NCI-H1417 treated with DMSO at 0.1 percent for 48 hours (cell line): ENCODE measurements around the gene FRRS1.
A peak's percentile ranks its signal among the peaks of the same experiment; 100 is the strongest.
"Not testable (repeated sequence)": the region's sequence is repeated elsewhere in the genome, so short reads cannot be mapped to it uniquely, and the experiment has no call there.

Source experiments
- DNase-seq: peaks from one replicate; lab custom pipeline; 2025; lab: John Stamatoyannopoulos, UW

The FRRS1 gene, protein sequence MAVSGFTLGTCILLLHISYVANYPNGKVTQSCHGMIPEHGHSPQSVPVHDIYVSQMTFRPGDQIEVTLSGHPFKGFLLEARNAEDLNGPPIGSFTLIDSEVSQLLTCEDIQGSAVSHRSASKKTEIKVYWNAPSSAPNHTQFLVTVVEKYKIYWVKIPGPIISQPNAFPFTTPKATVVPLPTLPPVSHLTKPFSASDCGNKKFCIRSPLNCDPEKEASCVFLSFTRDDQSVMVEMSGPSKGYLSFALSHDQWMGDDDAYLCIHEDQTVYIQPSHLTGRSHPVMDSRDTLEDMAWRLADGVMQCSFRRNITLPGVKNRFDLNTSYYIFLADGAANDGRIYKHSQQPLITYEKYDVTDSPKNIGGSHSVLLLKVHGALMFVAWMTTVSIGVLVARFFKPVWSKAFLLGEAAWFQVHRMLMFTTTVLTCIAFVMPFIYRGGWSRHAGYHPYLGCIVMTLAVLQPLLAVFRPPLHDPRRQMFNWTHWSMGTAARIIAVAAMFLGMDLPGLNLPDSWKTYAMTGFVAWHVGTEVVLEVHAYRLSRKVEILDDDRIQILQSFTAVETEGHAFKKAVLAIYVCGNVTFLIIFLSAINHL

DNA sequence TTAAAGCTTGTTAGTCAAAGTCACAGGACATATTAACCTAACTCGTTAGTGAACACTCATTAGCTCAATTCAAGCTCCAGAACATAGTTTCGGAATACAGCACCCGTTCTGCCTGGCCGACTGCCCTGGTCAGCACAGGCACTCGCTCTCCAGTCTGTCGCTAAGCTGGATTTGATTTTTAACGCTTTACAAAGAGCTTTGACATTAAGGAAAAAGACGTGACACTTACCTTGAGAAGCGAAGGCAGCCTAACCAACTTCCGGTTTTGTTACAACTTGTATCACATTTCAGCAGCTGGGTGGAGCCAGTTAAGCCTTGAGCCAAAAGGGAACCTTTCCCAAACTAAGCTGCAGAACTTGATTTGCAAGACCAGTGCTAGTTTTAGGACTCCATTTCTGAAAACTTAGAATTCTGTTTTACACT lies at the start of gene FRRS1:
TSS of gene FRRS1 (minus strand) at position 258 of the 423 bp plus-strand sequence. CDS start 17,867 bp downstream, outside the sequence.
- DNase-seq = peak; percentile 2

DNA sequence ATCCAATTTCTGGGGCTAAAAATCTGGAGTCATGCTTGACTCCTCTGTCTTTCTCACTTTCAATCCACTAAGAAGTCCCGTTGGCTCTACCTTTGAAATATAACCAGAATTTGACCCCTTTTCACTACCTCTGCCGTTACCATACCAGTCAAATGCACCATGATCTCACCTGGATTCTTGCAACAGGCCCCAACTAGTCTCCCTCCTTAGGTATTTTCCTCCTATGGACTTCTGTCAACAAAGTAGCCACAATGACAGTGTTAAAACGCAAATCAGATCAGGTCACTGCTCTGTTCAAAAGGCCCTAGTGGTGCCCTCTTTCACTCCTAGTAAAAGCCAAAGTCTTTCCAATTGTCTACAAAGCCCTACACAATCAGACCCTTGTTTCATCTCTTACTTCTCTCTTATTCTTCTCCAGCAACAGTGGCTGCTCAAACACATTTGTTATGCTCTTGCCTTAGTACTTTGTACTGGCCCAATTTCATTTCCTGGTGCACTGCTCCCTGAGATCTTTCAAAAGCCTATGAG lies 48.0 kb upstream of the FRRS1 start:
- DNase-seq = no peak

DNA sequence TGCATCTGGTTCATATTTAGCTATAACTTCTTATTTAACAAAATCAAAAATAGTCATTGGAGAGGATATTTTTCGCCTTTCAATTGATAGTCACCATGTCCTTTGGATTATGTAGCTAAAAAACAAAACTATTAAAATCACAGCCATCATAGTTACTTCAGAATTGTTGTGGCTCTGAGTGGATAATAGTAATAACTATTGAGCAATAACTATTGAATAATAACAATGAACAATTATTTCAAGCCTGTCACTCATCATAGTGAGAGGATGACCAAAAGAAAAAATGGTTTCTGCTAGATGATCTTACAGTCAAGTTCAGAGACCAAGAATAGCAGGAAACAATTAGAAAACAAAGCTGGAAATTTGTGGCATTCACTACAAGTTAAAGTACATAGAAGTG lies 45.3 kb upstream of the FRRS1 start:
- no peak for DNase-seq

DNA sequence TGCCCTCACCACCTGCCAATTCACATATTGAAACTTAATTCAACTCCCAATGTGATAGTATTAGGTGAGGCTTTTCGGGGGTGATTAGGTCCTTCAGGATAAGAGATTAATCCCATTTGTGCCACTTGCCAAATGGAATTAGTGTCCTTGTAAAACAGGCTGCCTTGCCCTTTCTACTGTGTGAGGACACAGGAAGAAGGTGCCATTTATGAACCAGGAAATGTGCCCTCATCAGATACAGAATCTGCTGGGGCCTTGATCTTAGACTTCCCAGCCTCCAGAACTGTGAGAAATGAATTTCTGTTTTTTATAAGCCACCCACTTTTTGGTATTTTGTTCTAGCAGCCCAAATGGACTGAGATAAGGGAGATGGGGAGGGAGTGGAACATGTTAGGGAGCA lies 44.6 kb upstream of the FRRS1 start:
- no peak for DNase-seq

DNA sequence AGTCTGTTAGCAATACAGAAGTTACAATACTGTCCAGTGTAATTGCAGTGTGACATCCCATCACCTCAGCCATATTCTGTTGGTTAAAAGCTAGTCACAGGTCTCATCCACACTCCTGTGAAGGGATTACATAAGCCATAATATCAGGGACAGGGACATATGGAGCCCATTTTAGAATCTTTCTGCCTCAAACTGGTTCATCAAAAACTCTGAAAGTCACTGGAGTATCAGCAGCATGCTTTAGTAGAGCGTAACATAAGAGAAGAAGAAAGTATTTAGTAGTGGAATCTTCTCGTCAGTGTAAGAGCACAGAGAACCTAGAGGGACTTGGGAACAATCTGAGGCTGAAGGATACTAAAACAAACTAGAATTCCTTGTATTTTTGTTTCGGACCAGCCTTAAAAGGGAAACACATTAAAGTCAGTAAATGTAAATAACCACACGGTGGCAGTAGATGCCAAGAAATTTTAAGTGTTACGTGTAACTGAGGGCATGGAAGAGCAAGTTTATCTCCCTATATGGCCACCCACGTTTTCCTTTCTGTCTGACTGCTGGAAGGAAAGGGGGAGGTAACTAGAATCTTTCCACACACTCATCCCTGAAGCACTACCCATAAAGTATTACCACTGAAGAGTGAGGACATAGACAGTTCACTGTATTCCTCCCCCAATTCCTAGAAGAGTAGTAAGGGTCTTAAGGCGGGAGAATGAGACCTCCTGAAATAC lies 42.1 kb upstream of the FRRS1 start:
- DNase-seq = peak; percentile 28

DNA sequence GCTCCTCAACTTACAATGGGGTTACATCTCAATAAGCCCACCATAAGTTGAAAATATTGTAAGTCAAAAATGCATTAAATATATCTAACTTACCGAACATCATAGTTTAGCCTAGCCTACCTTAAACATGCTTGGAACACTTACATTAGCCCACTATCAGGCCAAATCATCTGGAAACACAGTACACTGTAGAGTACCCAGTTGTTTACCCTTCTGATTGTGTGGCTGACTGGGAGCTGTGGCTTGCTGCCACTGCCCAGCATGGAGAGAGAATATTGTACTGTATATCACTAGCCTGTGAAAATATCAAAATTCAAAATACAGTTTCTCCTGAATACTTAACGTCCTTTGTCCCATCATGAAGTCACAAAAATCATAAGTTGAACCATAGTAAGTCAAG lies 40.4 kb upstream of the FRRS1 start:
- DNase-seq = no peak

DNA sequence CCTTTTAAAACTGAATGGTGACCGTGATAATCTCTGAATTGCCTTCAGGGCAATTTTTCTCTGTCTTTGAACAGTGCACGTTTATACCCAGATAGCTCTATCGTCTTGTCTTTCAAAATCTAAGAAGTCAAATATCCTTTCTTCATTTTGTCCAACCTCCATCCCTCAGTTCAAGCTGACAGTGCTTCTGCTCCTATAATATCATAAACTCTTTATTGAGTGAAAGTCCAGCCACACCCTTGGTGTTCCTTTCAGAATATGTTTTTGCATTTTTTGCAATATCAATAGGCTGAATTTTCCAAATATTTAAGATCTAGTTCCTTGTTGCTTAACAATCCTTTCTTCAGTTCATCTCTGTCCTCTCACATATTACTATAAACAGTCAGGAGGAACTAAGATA lies 35.1 kb upstream of the FRRS1 start:
- no peak for DNase-seq

DNA sequence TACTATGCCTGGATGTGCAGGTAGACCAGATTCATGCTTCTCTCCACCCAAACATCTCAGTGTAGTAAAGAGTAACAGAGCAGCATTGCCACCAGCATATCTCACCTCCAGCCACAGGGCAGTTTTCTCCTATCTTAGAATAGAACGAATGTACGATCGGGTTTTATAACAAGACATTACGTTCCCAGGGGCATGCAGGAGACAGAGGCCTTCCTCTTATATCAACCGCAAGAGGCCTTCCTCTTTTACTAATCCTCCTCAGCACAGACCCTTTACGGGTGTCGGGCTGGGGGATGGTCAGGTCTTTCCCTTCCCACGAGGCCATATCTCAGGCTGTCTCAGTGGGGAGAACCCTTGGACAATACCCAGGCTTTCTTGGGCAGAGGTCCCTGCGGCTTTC lies 27.4 kb upstream of the FRRS1 start:
- not testable (repeated sequence) for DNase-seq

DNA sequence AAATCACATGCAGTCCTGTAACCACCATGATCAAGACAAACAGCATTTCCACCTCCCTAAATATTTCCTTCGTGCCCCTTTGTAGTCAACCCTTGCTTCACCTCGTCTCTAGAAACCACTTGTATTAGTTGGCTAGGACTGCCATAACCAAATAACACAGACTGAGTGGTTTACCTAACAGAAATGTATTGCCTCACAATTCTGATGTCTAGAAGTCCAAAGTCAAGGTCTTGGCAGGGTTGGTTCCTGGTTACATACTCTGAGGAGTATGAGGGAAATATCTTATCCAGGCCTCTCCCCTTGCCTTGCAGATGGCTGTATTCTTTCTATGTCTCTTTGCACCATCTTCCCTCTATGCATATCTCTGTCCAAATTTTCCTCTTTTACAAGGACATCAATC lies 23.3 kb upstream of the FRRS1 start:
- DNase-seq = no peak

DNA sequence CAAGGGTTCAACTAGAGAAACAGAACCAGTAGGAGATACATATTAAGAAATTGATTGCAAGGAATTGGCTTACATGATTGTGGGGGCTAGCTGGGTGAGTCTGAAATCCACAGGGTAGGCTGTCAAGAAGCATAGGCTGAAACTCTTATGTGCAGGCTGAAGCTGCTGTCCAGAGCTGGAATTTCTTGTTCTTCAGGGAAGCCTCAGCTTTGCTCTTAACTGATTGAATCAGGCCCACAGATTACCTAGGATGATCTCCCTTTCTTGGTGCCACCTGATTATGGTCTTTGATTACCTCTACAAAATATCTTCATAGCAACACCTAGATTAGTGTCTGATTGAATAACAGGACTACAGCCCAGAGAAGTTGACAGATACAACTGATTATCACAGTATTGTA lies 22.5 kb upstream of the FRRS1 start:
- no peak for DNase-seq

DNA sequence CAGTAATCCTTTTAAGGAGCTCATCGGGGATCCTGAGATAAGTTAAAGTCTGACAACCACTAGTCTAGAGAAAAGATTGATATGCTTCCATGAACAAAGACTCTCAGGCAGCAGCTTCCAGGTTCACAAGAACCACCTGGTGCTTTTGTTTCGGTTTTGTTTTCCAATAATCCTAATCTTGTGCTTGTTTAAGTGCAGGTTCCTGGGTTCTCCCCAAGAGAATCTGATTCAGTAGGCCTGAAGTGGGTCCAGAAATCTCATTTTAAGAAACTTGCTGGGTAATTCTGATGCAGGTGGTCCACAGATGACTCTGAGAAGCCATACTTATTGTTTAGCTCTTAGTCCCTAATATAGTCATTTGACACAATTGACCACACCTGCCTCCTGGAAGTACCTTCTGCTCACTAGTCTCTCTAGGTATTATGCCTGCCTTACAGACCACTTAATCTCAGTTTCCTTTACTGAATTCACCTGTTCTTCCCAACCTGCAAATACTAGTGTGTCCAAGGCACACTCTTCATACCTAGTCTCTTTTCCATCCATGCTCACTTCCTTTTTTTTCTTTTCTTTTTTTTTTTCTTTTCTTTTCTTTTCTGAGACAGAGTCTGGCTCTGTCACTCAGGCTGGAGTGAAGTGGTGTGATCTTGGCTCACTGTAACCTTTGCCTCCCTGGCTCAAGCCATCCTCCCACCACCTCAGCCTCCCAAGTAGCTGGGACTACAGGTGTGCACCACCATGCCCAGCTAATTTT lies 20.5 kb upstream of the FRRS1 start:
- DNase-seq = no peak

DNA sequence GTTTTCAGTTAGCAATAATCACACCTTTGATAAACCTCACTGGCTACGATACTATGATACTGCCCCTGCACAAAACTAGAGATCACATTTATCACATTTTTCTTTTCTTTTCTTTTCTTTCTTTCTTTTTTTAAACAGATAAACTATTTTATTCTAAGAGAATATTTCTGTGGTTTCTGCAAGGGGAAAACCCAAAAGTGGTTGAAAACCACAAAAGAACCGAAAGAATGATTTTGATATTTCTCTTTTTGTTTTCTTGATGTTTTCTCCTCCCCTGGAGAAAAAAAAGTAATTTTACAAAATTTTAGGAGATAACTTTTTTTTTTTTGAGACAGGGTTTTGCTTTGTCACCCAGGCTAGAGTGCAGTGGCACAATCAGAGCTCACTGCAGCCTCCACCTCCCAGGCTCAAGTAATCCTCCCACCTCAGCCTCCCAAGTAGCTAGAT lies 18.4 kb upstream of the FRRS1 start:
- no peak for DNase-seq

DNA sequence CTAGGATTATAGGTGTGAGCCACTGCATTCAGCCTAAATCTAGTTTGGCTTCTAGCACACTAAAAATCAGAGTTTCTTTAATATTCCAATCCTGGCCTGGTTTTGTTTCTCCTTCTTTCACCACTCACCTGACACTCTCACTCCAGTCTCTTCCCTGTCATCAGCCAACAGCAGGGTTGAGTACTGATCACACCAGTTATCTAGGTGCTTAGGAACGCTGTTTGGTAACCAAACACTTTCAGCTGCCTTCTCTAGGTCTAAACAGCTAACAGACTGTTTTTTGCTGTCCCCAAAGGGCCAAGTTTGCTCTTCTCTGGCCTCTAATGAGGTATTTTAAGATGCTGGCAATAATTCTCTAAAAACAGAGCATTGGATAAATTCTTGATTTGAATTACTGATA lies 17.7 kb upstream of the FRRS1 start:
- DNase-seq = no peak

DNA sequence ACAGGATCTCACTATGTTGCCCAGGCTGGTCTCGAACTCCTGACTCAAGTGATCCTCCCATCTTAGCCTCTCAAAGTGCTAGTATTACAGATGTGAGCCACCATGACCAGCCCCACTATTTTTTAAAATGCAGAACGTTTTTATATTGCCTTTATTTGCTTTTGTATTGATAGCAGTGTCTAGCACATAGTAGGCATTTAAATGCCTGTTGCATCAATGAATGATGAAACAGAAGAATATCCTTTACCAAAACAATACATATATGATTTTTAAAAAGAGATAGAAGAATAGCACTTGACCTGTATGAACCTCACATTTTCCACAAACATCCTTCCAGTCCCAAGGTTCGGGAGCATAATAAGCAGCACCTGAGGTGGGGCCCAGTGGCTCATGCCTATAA lies 16.5 kb upstream of the FRRS1 start:
- no peak for DNase-seq

DNA sequence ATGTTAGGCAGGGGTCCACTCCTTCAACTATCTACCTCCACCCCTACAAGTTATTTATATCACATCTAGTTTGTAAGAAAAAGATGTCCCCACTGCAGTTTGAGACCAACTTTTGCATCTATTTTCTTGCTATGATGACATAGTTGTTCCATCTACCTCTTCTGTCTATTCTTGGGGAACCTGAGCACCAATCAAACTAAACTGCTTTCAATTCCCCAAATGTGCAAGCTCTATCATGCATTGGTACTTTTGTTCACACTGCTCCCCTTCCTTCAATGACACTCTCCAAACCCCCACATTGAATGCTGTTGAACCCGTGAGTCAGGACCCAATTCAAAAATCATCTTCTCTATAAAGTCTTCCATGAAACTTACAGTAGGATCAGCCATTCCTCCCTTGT lies 16.0 kb upstream of the FRRS1 start:
- DNase-seq = no peak

DNA sequence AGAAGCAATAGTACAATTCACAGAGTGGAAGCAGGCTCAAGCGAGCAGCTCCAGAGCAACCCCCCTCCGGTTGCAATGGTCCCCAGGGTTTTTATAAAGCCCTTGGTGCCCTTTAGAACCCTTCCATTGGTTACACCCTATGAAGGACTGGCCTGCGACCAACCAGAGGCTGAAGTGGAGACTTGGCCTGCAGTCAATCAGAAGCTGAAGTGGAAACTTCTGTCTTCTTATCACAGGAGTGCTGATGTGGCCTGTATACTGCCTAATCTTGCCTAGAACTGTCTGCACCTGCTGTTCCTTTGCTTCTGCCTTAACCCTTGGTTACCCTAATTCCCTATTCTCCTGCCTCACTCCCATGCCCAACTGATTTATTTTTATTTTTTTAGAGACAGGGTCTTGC lies 15.4 kb upstream of the FRRS1 start:
- no peak for DNase-seq

DNA sequence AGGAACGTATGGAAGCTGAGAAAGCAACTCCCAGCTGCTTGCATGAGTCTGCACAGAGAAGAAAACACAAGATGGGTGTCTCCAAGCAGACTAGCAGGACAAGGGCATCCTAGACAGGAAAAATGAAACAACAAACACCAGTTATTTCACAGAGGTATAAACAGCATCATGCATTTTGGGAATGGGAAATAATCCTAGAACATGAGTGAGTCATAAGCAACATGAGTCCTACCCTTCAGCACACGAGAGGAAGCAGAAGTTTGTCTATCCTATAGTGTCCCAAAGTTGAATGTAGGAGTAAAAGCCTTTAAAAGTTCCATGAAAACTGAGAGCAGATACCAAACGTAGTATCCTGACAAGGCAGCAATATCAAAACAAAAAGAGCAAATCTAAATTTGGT lies 11.3 kb upstream of the FRRS1 start:
- no peak for DNase-seq

DNA sequence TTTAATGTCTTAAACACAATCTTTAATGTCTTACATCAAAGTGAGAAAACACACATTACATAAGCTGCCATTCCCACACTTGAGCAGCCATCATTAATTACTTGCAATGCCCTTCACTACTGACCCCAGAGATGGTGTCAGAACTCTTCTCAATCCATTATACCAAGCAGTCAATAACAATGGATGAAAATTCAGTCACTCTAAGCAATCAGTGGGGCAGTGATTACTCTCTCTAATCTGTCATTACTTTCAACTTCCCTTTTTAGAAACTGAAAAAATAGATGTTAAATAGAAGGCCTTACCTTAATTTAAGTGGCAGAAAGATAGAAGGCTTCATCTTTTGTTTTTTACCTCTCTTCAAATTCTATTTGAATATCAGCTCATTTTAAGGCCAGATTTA lies 9.7 kb upstream of the FRRS1 start:
- no peak for DNase-seq

DNA sequence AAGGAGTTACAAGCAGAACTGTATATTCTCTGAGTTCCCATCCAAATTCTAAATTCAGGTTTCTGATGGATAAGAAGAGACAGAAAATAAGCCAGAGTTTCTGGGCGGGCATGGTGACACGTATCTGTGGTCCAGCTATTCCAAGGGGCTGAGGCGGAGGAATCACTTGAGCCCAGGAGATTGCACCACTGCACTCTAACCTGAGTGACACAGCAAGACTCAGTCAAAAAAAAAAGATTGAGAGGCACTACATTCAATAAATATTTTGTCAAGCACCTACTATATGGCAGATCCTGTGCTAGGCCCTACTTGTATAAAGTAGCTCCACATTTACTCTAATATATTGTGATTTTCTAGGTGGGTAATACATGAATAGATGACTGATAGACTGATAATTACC lies 6.4 kb upstream of the FRRS1 start:
- no peak for DNase-seq

DNA sequence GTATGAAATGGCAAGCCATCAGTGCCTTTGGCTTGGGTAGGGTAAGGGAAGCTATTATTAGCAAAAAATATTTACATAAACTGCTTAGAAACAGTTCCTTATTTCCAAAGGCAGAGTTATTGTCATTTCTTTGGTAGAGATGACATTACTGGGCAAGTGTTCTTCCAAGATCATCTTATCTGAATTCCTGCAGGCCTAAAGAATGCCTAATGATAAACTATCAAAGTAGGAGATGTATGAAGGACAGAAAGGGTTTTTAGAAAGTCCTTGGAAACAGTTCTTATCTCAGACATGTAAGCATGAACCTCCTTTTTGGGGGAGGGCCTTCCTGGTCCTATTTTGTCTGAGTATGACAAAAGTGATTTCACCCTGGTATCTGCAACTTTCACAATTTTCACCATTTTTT lies 5.1 kb upstream of the FRRS1 start:
- no peak for DNase-seq

DNA sequence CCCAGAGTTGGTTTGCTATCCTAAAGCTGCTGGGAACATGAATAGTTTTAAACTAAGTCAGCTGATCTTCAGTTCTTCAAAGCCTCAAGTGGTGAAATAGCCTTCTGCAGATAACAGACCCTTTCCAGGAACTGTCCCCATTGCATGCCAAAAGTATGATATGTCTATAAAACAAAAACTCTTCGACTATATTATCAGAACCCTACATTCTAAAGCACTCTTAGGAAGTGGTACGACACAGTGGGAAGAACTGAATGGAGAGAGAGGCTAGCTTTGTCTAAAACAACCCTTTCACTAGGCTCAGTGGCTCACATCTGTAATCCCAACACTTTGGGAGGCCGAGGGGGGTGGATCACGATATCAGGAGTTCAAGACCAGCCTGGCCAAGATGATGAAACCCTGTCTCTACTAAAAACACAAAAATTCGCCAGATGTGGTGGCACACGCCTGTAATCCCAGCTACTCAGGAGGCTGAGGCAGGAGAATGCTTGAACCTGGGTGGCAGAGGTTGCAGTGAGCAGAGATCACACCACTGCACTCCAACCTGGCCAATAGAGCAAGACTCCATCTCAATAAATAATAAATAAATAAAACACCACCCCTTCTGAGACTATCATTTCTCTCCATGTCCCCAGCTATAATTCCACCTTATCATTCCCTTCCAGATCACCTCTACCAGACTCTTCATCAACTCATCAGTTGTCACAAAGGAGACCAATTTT lies 2.2 kb upstream of the FRRS1 start:
- no peak for DNase-seq
